NCI-H1105 (cell line): ENCODE results near the gene RAB35.
"Not testable (repeated sequence)": the region's sequence is repeated elsewhere in the genome, so short reads cannot be mapped to it uniquely, and the experiment has no call there.

ENCODE experiments used
- DNase-seq: peaks from one replicate; lab custom pipeline; 2025; lab: John Stamatoyannopoulos, UW

RAB35 gene

GRCh38 chr12:120060717-120061116 is 55.8 kb downstream of the RAB35 start:
- no peak for DNase-seq

GRCh38 chr12:120060196-120060595 is 56.4 kb downstream of the RAB35 start:
- no peak for DNase-seq

GRCh38 chr12:120056739-120057138 is 59.8 kb downstream of the RAB35 start:
- no peak for DNase-seq

- no peak for DNase-seq
Observed at GRCh38 chr12:120055231-120056000, 61.1 kb downstream of the RAB35 start.

GRCh38 chr12:120054293-120054692 is 62.3 kb downstream of the RAB35 start:
- no peak for DNase-seq

GRCh38 chr12:120051535-120051934 is 65.0 kb downstream of the RAB35 start:
- DNase-seq, result no peak

GRCh38 chr12:120049426-120049825 is 67.1 kb downstream of the RAB35 start:
- no peak for DNase-seq

GRCh38 chr12:120048263-120048662 is 68.3 kb downstream of the RAB35 start:
- DNase-seq, result no peak

- no peak for DNase-seq
Observed at GRCh38 chr12:120047072-120047471, 69.5 kb downstream of the RAB35 start.

GRCh38 chr12:120045367-120045766 is 71.2 kb downstream of the RAB35 start:
- DNase-seq, result not testable (repeated sequence)
